ENCODE data around the gene DRAXIN. TPM values are rescaled to one million over a fixed set of nuclear protein-coding genes. Genes with fewer than 3 reads are reported as not detected.

Gene DRAXIN
- total RNA-seq, 2 donors from 2014 or later: 0.06 TPM; not detected in 1

DNA sequence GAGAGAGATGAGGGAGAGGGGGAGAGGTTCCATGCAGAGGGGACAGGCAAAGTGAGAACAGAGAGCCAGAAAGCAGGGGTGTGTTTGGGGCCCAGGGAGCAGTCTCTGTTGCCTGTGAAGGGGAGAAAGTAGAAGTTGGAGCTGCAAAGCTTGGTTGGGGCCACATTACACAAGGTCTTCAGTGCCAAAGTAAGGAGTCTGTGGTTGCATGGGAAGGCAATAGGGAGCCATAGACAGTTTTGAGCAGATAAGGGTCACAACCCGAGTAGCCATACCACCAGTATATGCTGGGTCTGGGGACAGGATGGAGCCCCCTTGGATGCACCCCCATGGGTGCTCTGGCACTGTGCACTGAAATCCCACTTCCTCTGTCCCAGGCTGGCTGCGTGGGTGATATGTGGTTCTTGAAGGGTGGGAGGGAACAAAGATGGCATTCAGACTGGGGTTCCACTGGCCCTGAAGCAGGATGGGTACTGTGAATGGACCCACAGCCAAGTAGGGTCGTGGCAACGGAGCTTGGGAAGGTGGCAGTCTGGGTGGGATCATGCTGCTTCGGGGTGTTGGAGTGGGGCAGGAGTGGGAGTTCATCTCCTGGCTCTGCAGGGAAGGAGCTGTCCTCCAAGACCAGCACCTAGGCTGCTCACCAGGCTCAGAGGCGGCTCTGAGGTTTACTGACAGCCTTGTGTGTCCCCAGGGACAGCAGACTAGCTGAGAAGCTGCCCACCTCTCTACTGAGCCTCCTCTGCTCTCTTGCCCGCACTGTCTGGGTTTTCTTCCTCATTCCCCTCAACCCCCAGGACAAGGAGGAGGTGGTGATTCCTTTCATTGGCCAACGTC is 12.1 kb downstream of the DRAXIN start:
- intact Hi-C loops (cut with DNase I): no loop called here
- no peak for ATAC-seq
- no peak for DNase-seq

DNA sequence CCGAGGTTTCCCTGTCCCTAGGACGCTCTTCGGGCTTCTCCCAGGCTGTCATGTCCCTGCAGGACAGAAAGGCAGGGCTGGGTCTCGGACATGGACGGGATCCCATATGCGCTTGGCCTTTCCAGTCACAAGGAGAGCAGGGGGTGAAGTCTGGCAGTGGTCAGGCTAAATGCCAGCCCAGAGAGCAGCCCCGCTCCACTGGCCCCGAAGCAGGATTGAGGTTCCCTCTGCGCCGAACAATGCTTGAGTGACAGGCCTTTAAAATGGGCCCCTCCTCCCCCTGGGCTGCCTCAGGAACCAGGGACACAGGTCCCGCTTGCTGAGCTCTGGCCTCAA is 12.7 kb downstream of the DRAXIN start:
- DNase-seq: no peak
- intact Hi-C loops (cut with DNase I): no loop called here
- ATAC-seq: no peak

- DNase-seq (no peak), ATAC-seq (no peak)
- intact Hi-C loops (cut with DNase I): no loop called here
Observed at GRCh38 chr1:11704691-11705475, 13.4 kb downstream of the DRAXIN start.

DNA sequence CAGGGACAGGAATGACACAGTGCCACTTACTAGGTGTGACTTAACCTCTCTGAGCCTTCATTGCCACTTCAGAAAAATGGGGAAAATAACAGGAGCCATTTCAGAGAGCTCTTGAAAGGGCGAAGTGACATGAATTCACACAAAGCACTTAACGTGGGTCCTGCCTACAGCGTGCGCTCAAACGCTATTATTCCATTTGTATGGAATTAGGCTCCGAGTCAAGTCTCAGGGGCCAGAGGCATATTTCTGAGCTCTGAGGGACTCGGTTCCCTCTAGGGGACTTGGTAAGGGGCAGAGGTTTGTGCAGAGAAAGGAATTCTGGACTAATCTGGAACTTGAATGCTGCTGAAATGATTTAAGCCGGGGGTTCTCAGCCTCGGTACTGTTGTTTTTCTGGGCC is 14.1 kb downstream of the DRAXIN start:
- DNase-seq: no peak
- intact Hi-C loops (cut with DNase I): no loop called here
- no peak for ATAC-seq

- DNase-seq (no peak), ATAC-seq (no peak)
- intact Hi-C loops (cut with DNase I): no loop called here
Observed at GRCh38 chr1:11706292-11706691, 14.8 kb downstream of the DRAXIN start.

DNA sequence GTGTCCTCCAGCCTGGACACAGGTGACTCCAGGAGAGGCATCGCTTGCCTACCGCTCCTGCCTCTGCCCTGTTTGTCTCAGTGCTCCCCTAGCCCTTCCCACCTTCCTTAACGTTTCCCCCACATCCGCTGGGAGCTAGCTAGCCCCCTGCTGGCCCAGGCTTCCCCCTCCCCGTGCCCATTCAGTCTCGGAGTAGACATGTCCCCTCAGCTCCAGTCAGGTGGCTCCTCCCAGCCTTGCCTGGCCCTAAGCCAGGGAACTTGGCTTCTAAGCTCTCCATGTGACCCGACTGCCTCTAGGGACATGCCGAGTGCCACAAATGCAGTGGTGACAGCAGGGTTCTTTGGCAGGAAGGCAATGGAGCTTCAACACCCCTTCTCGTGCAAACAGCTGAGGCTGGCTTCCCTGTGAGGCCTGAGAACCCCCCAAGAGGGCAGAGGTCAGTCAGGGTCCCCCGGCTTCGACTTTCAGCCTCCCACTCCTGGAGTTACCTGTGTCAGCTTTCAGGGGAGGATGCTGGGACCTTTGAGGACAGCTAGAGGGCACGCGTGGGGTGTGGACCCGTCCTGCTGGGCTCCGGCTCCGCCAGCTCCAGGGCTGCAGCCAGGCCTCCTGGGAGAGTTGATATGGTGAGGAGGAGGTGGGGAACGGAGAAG is 16.2 kb downstream of the DRAXIN start:
- peak; percentile 66 for DNase-seq
- intact Hi-C loops (cut with DNase I): no loop called here
- ATAC-seq: peak; percentile 69 to 88

DNA sequence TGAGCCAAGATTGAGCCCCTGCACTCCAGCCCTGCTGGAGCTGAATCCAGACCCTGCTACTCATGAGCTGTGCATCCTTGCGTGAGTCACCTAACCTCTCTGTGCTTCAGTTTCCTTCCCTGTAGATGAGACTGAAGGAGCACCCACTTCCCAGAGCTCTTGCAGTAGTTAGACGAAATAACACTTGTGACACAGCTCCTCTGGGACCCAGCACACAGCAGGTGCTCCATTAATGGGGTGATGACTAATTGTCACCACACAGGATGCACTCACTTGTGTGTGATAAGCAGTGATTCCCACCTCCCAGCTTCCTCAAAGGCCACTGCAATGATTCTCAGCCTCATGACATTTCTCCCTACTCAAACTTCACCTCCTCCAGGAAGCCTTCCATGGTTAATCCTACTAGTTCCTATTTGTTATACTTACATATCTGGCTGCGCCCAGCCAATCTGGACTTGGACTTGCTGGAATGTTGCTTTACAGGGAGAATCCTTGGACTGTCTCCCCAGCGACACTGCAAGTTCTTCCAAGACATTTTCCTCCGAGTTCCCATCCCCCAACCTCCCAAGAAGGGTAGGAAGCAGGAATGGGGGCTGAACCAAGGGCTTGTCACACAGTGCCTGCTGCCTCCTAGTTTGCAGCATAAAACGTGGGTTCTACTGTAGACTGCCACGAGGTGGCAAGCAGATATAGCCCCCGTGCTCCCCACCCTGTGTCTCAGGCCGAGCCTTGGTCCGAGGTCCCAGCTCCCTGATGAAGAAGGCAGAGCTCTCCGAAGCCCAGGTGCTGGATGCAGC is 17.2 kb downstream of the DRAXIN start:
- no peak for DNase-seq
- intact Hi-C loops (cut with DNase I): no loop called here
- ATAC-seq: no peak

GRCh38 chr1:11711490-11711889 is 20.0 kb downstream of the DRAXIN start:
- intact Hi-C loops (cut with DNase I): no loop called here
- DNase-seq (no peak), ATAC-seq (no peak)

GRCh38 chr1:11712285-11712684 is 20.8 kb downstream of the DRAXIN start:
- ATAC-seq (no peak), DNase-seq (no peak)
- intact Hi-C loops (cut with DNase I): no loop called here

DNA sequence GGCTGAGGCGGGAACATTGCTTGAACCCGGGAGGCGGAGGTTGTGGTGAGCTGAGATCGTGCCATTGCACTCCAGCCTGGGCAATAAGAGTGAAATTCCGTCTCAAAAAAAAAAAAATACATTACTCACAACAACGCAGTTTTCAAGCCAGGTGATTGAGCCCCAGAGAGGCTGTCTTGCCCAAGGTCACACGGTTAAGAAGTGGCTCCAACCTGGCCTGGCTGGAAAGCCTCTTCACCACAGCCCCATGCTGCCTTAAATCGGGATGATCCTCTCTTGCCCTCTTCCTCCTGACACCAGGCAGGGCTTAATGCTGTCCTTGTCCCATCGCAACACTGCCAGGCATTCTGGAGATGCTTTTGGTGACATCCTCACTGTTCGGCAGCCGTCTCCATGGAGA is 21.6 kb downstream of the DRAXIN start:
- intact Hi-C loops (cut with DNase I): no loop called here
- ATAC-seq (no peak), DNase-seq (no peak)

DNA sequence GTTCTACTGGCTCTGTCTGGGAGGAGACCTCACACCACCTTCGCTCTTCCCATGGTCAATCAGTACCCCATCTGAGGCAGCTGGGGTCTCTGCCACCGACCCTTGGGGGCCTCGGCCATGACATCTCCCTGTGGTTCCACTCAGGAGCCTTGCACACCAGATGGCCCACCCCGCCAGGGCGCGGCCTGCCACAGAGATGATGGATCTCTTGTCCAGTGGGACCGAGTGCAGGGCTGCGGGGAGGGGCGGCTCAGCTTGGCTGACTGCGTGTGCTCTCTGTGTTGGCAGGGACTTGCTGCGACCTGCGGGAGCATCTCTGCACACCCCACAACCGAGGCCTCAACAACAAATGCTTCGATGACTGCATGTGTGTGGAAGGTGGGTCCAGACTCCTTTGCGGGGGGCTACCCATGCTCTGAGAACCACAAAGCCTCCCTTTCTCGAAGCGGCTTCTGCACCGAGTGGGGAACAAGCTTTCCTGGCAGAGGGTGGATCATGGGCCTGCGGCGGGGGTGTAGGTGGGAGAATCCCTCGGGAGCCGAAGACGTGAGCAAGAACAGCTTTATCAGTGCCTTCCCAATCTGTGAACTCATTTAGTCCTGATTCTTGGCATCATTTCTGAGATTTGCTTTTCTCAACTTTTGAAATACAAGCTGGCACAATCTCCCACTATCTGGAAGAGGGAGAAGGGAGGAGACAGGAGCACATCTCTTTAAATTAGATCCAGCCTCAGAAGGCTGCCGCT is 23.5 kb downstream of the DRAXIN start:
- DNase-seq (no peak), ATAC-seq (peak in 1 of 2 donors; percentile 35)
- intact Hi-C loops (cut with DNase I): loop anchor here in 1 of 2 donors (5.0 kb wide), 1 partner anchor 38 kb away; no protein-coding TSS in a partner anchor

DNA sequence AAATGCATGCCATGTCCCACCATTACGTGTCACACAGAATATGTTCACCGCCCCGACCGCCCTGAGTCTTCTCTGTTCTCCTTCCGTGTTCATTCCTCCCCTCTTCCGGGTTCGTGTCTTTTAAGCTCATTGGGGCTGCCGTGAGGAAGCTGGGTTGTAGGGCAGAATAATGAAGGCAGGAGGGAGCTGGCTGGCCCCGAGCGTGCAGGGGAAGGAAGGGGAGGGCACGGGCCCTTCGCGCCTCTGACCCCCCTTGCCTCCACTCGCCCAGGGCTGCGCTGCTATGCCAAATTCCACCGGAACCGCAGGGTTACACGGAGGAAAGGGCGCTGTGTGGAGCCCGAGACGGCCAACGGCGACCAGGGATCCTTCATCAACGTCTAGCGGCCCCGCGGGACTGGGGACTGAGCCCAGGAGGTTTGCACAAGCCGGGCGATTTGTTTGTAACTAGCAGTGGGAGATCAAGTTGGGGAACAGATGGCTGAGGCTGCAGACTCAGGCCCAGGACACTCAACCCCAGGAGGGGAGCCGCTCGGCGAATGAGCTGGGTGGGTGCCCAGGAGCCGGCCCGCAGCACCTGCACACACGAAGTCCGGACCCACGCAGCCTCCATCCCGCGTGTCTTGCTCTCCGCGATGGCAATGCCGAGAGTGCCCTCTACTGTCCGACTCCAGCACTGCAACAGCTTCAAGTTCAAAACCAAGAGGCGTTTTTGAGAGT is 28.0 kb downstream of the DRAXIN start:
- intact Hi-C loops (cut with DNase I): loop anchor here (1.0 to 5.0 kb wide), 4 partner anchors 42 to 682 kb away; no protein-coding TSS in a partner anchor
- peak; percentile 77 to 85 for ATAC-seq
- DNase-seq: peak; percentile 87

- ATAC-seq: no peak
- DNase-seq: no peak
- intact Hi-C loops (cut with DNase I): loop anchor here in 1 of 2 donors (5.0 kb wide), 2 partner anchors 73 to 683 kb away; no protein-coding TSS in a partner anchor
Observed at GRCh38 chr1:11720033-11720376, 28.5 kb downstream of the DRAXIN start.

DNA sequence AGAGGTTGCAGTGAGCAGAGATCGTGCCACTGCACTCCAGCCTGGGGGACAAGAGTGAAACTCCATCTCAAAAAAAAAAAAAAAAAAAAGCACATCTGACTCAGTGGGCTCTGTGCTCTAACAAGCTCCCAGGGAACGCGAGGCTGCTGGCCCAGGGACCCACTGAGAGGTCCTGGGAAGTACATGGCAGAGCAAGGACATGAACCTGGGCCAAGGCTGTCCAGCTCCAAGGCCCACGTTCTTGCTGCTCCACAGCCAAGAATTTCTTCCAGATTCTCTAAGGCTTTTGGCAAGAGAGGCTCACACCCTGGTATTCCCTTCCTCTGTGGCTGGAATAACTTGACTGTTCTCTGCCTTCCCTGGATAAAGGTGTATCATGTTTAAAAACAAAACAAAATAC is 29.0 kb downstream of the DRAXIN start:
- DNase-seq (no peak), ATAC-seq (peak in 1 of 2 donors; percentile 34)
- intact Hi-C loops (cut with DNase I): loop anchor here in 1 of 2 donors (5.0 kb wide), 2 partner anchors 73 to 683 kb away; no protein-coding TSS in a partner anchor

- DNase-seq (no peak), ATAC-seq (no peak)
- intact Hi-C loops (cut with DNase I): loop anchor here in 1 of 2 donors (5.0 kb wide), 2 partner anchors 74 to 684 kb away; no protein-coding TSS in a partner anchor
Observed at GRCh38 chr1:11721311-11721710, 29.8 kb downstream of the DRAXIN start.

GRCh38 chr1:11722538-11722937 is 31.0 kb downstream of the DRAXIN start:
- ATAC-seq (no peak), DNase-seq (no peak)
- intact Hi-C loops (cut with DNase I): loop anchor here in 1 of 2 donors (5.0 kb wide), 2 partner anchors 75 to 685 kb away; no protein-coding TSS in a partner anchor

DNA sequence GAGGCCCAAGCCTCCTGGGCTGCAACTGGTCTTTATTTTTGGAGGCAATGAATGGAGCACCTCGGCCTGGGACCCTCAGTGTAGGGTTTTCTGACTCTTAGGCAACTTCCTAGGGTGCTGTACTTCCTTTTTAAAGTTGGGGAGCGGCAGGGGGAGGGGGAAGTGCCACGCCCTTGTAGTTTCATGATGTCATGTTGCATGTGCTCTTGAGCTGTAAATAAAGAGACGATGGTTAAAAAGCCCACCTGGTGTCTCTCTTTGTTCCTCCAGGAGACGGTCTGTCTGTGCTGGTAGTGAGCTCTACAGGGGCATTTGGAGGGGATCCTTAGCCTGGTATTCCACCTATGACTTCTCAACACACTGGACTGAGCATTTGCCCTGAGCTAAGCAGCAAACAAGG is 34.1 kb downstream of the DRAXIN start:
- ATAC-seq (no peak), DNase-seq (no peak)
- intact Hi-C loops (cut with DNase I): no loop called here

DNA sequence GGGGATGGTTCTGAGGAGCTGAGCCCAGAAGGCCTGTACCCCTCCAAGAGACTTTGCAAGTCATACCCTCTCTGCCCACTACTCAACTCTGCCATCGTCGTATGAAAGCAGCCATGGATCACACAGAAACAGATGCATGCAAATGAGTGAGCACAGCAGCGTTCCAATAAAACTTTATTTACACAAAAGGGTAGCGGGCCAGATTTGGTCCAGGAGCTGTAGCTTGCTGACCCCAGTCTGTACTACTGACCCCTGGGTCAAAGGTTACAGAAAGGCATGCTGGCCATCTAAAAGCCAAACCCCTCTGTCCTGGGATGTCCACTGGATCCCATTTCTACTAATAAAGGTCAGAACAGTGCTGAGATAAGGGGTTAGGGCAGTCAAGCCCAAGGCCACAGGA is 35.6 kb downstream of the DRAXIN start:
- intact Hi-C loops (cut with DNase I): no loop called here
- ATAC-seq (no peak), DNase-seq (no peak)

Data from left cardiac atrium (tissue), 4 donors.